B cell (primary cell): ENCODE data around the gene CCDC85A.

ENCODE experiments used
- EZH2 ChIP-seq: IDR thresholded peaks from 2 replicates; pipeline ENCODE4 v1.6.1; 2012; ENCODE audit warnings: borderline replicate concordance, low read depth, mild to moderate bottlenecking, moderate library complexity, low read length; ENCODE audit not compliant: insufficient read depth, poor library complexity, severe bottlenecking
- TF ChIP-seq, protein P1 (sequence below): fragments of 200-600 bp; IDR thresholded peaks from one replicate; pipeline ENCODE4 v1.8.0; 2022; ENCODE audit warnings: antibody characterized with exemption, mild to moderate bottlenecking

DNA sequence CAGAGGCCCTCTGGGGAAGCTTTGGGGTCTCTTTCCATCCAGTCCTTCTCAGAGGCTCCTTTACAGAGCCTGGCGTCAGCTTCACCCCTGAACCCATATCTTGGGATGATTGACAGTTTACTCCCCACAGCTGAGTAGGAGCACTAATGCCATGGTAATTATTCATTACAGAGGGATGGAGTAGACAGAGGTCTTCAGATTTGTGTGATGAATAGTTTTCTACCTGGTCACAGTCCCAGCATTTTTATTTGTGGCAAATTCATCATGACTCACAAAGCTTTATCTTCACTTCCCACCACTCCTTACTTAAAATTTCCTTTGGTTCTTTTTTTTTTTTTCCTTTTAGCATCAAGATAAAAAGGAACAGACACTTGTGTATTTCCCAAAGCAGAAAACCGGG lies 104.2 kb downstream of the CCDC85A start:
- TF ChIP-seq, protein P1, sequence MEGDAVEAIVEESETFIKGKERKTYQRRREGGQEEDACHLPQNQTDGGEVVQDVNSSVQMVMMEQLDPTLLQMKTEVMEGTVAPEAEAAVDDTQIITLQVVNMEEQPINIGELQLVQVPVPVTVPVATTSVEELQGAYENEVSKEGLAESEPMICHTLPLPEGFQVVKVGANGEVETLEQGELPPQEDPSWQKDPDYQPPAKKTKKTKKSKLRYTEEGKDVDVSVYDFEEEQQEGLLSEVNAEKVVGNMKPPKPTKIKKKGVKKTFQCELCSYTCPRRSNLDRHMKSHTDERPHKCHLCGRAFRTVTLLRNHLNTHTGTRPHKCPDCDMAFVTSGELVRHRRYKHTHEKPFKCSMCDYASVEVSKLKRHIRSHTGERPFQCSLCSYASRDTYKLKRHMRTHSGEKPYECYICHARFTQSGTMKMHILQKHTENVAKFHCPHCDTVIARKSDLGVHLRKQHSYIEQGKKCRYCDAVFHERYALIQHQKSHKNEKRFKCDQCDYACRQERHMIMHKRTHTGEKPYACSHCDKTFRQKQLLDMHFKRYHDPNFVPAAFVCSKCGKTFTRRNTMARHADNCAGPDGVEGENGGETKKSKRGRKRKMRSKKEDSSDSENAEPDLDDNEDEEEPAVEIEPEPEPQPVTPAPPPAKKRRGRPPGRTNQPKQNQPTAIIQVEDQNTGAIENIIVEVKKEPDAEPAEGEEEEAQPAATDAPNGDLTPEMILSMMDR: no peak
- TF ChIP-seq EZH2: no peak
